ENCODE results near the gene GPC6.

DNA sequence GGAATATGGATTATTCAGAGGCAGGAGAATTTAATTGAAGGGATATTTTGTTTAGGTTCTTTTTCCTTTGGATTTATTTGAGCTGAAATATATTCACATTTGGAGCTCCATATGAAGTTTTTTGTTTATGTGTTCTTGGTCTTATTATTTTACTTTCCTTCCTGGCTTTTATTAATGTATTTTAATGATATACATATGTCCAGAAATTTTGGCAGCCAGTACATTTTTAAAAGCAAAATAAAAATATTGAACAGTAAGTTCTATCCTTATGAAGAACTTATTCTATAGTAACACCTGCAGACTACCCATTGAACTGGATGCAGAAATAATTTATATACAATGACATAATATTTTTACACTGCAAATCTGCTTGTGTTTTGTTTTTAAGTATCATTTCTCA, 323.6 kb downstream of the GPC6 start:
- TF ChIP-seq, protein P1, sequence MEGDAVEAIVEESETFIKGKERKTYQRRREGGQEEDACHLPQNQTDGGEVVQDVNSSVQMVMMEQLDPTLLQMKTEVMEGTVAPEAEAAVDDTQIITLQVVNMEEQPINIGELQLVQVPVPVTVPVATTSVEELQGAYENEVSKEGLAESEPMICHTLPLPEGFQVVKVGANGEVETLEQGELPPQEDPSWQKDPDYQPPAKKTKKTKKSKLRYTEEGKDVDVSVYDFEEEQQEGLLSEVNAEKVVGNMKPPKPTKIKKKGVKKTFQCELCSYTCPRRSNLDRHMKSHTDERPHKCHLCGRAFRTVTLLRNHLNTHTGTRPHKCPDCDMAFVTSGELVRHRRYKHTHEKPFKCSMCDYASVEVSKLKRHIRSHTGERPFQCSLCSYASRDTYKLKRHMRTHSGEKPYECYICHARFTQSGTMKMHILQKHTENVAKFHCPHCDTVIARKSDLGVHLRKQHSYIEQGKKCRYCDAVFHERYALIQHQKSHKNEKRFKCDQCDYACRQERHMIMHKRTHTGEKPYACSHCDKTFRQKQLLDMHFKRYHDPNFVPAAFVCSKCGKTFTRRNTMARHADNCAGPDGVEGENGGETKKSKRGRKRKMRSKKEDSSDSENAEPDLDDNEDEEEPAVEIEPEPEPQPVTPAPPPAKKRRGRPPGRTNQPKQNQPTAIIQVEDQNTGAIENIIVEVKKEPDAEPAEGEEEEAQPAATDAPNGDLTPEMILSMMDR (conservative IDR thresholded peaks at IDR 0.05; ENCODE audit: low read length): no peak
- no peak for TF ChIP-seq EZH2phosphoT487 (IDR thresholded peaks at IDR 0.05; ENCODE audit: borderline replicate concordance, low read depth, low read length)

All from OCI-LY7 (cell line).